SK-N-SH (cell line): ENCODE measurements around the gene APOC3. TPM values are rescaled to one million over a fixed set of nuclear protein-coding genes. Genes with fewer than 3 reads are reported as not detected.
A peak's percentile ranks its signal among the peaks of the same experiment; 100 is the strongest.

ENCODE experiments used
- CTCF ChIA-PET: fragments of 300-600, 350-600 bp; formaldehyde crosslinking; extraction: SDS; loops from one replicate; lab custom pipeline; 2021; lab: Yijun Ruan, JAX
- POLR2A ChIA-PET: fragments of 350-600 bp; sonication (Branson Sonifier 250); formaldehyde crosslinking; extraction: SDS; loops from one replicate; lab custom pipeline; 2020; ENCODE audit warnings: antibody characterized with exemption, inconsistent platforms; lab: Yijun Ruan, JAX
- DNase-seq: peaks from one replicate; pipeline ENCODE4 v3.0.0; 2012
- H2AFZ ChIP-seq: fragments of 200-600 bp; sonication (generic); 2 replicates; pipeline ENCODE4 v1.8.1; 2016; ENCODE audit warnings: antibody characterized with exemption, mild to moderate bottlenecking, low read depth
- H3F3A ChIP-seq: fragments of 200-600 bp; sonication (generic); replicated peaks from 2 replicates; pipeline ENCODE3; 2016; ENCODE audit warnings: antibody characterized with exemption, mild to moderate bottlenecking; ENCODE audit not compliant: insufficient read depth
- H3K27ac ChIP-seq, 2 experiments: fragments of 200-500 bp in 1 of 2; fragments of 200-600 bp in 1 of 2; sonication (Bioruptor generic) in 1 of 2; sonication (generic), shearing (Covaris generic) in 1 of 2; 2 replicates each; pipeline versions ENCODE4 v1.5.1 to v1.6.1; 2014 to 2016; ENCODE audit warnings: low read depth in 2 of 2, inconsistent platforms in 1 of 2, low read length in 1 of 2, mild to moderate bottlenecking in 1 of 2, mixed read lengths in 1 of 2
- H3K27me3 ChIP-seq: fragments of 200-600 bp; sonication (generic), shearing (Covaris generic); 2 replicates; pipeline ENCODE4 v1.6.1; 2016; ENCODE audit warnings: mixed run types; ENCODE audit not compliant: insufficient read depth
- H3K36me3 ChIP-seq, 2 experiments: fragments of 200-500 bp in 1 of 2; fragments of 200-600 bp in 1 of 2; sonication (Bioruptor generic) in 1 of 2; sonication (generic) in 1 of 2; replicated peaks in 1 of 2; 2 replicates each; pipeline versions ENCODE3 to v1.5.1; 2014 to 2016; ENCODE audit warnings: low read length in 1 of 2, mild to moderate bottlenecking in 1 of 2; ENCODE audit not compliant: insufficient read depth in 2 of 2, control insufficient read depth in 1 of 2
- H3K4me1 ChIP-seq, 2 experiments: fragments of 200-500 bp in 1 of 2; fragments of 200-600 bp in 1 of 2; sonication (Bioruptor generic) in 1 of 2; sonication (generic), shearing (Covaris generic) in 1 of 2; 2 replicates each; pipeline versions ENCODE4 v1.5.1 to v1.6.1; 2014 to 2016; ENCODE audit warnings: low read depth in 1 of 2, low read length in 1 of 2, mixed run types in 1 of 2; ENCODE audit not compliant: insufficient read depth in 2 of 2, control insufficient read depth in 1 of 2
- H3K4me2 ChIP-seq: fragments of 200-600 bp; sonication (generic), shearing (Covaris generic); 2 replicates; pipeline ENCODE4 v1.6.1; 2017; ENCODE audit warnings: mixed run types
- H3K4me3 ChIP-seq, 2 experiments: fragments of 200-500 bp in 1 of 2; fragments of 200-600 bp in 1 of 2; sonication (Bioruptor generic) in 1 of 2; sonication (generic), shearing (Covaris generic) in 1 of 2; 2 replicates each; pipeline versions ENCODE4 v1.5.1 to v1.8.1; 2014 to 2016; ENCODE audit warnings: low read depth in 2 of 2, inconsistent platforms in 1 of 2, low read length in 1 of 2, mild to moderate bottlenecking in 1 of 2, mixed read lengths in 1 of 2, moderate library complexity in 1 of 2
- H3K79me2 ChIP-seq: fragments of 200-600 bp; sonication (generic); 2 replicates; pipeline ENCODE4 v1.8.1; 2017; ENCODE audit warnings: mild to moderate bottlenecking; ENCODE audit not compliant: insufficient read depth
- H3K9ac ChIP-seq: fragments of 200-600 bp; sonication (generic); 2 replicates; pipeline ENCODE4 v1.6.1; 2017; ENCODE audit warnings: mixed run types
- H3K9me2 ChIP-seq: fragments of 200-600 bp; sonication (generic); 2 replicates; pipeline ENCODE4 v1.6.1; 2017; ENCODE audit warnings: mixed run types
- H3K9me3 ChIP-seq: fragments of 200-600 bp; sonication (generic); 2 replicates; pipeline ENCODE4 v1.6.1; 2017; ENCODE audit warnings: mixed run types, mild to moderate bottlenecking, moderate library complexity
- H4K20me1 ChIP-seq: fragments of 200-600 bp; sonication (generic); 2 replicates; pipeline ENCODE4 v1.6.1; 2017; ENCODE audit warnings: mild to moderate bottlenecking, mixed run types; ENCODE audit not compliant: insufficient read depth
- CHD2 ChIP-seq: fragments of 150-350 bp; IDR thresholded peaks from 2 replicates; pipeline ENCODE4 v1.6.1; 2018; ENCODE audit warnings: low read length; ENCODE audit not compliant: partially characterized antibody
- ELF1 ChIP-seq: IDR thresholded peaks from 2 replicates; pipeline ENCODE4 v1.4.0; 2012
- EP300 ChIP-seq, 2 experiments: IDR thresholded peaks; 2 replicates each; pipeline versions ENCODE4 v1.4.0 to v1.6.1; 2012; ENCODE audit warnings: borderline replicate concordance in 1 of 2, low read depth in 1 of 2, low read length in 1 of 2
- FOXJ3 ChIP-seq: sonication (generic); formaldehyde crosslinking; IDR thresholded peaks from 2 replicates; pipeline ENCODE4 v1.5.1; 2020; ENCODE audit warnings: mild to moderate bottlenecking, missing genetic modification reagents
- FOXM1 ChIP-seq: IDR thresholded peaks from 2 replicates; pipeline ENCODE4 v1.4.0; 2012; ENCODE audit warnings: low read depth, mild to moderate bottlenecking
- GATA2 ChIP-seq: sonication (generic); formaldehyde crosslinking; IDR thresholded peaks from 2 replicates; pipeline ENCODE4 v1.5.0; 2020; ENCODE audit warnings: mild to moderate bottlenecking, missing genetic modification reagents
- IRF3 ChIP-seq: fragments of 150-350 bp; IDR thresholded peaks from 2 replicates; pipeline ENCODE4 v1.6.1; 2016; ENCODE audit warnings: mild to moderate bottlenecking, low read depth, low read length
- MEF2A ChIP-seq: IDR thresholded peaks from 2 replicates; pipeline ENCODE4 v1.4.0; 2012; ENCODE audit warnings: low read depth, borderline replicate concordance
- MXI1 ChIP-seq: IDR thresholded peaks from 2 replicates; pipeline ENCODE4 v1.6.1; 2012; ENCODE audit warnings: mild to moderate bottlenecking, low read depth, low read length, improper control_type of control experiment
- NFIC ChIP-seq: IDR thresholded peaks from 2 replicates; pipeline ENCODE4 v1.4.0; 2012; ENCODE audit warnings: borderline replicate concordance
- POLR2AphosphoS5 ChIP-seq: IDR thresholded peaks from 2 replicates; pipeline ENCODE4 v1.6.1; 2012; ENCODE audit warnings: low read depth, low read length
- RAD21 ChIP-seq: IDR thresholded peaks from 2 replicates; pipeline ENCODE4 v1.6.1; 2012; ENCODE audit warnings: mild to moderate bottlenecking, low read length
- RCOR1 ChIP-seq: fragments of 150-350 bp; IDR thresholded peaks from 2 replicates; pipeline ENCODE4 v1.6.1; 2017; ENCODE audit warnings: antibody characterized with exemption, low read length
- RFX5 ChIP-seq: IDR thresholded peaks from 2 replicates; pipeline ENCODE4 v1.6.1; 2012; ENCODE audit warnings: mild to moderate bottlenecking, improper control_type of control experiment, low read length
- RXRA ChIP-seq: IDR thresholded peaks from 2 replicates; pipeline ENCODE4 v1.4.0; 2012; ENCODE audit warnings: low read depth, mild to moderate bottlenecking, borderline replicate concordance
- SIN3A ChIP-seq: IDR thresholded peaks from 2 replicates; pipeline ENCODE4 v1.6.1; 2012; ENCODE audit warnings: low read depth, mild to moderate bottlenecking, low read length, moderate library complexity, borderline replicate concordance
- TAF1 ChIP-seq: IDR thresholded peaks from 2 replicates; pipeline ENCODE4 v1.6.1; 2012; ENCODE audit warnings: low read depth, mild to moderate bottlenecking, low read length, moderate library complexity, borderline replicate concordance
- TCF12 ChIP-seq: IDR thresholded peaks from 2 replicates; pipeline ENCODE4 v1.4.0; 2012
- YY1 ChIP-seq: IDR thresholded peaks from 2 replicates; pipeline ENCODE4 v1.4.0; 2012; ENCODE audit warnings: low read depth, mild to moderate bottlenecking
- ZBTB33 ChIP-seq: IDR thresholded peaks from 2 replicates; pipeline ENCODE4 v1.4.0; 2012; ENCODE audit warnings: low read depth, borderline replicate concordance
- WGBS: methylation state at CpG from one replicate; pipeline ENCODE4 v1.1.6; 2017; ENCODE audit warnings: low lambda C conversion rate; 5-methylcytosine and 5-hydroxymethylcytosine counted together
- polyA plus RNA-seq, 3 experiments: library from polyadenylated mRNA; depleted of rRNA; stranded (reverse); fragments of >200 nt; gene quantifications; 2 replicates each; pipeline ENCODE4 v1.2.3, GENCODE V29; 2012
- TF ChIP-seq, protein P1 (sequence below): IDR thresholded peaks from 2 replicates; pipeline ENCODE4 v1.4.0; 2012; ENCODE audit warnings: low read depth, borderline replicate concordance
- TF ChIP-seq, protein P2 (sequence below): IDR thresholded peaks from 2 replicates; pipeline ENCODE4; 2012

Gene APOC3
- polyA plus RNA-seq, 1 of the 3 experiments (the other 2 are of a cell fraction), result not detected

- TF ChIP-seq GATA2 (no peak), TAF1 (no peak), IRF3 (no peak)
Measured at GRCh38 chr11:116857316-116857715, 27.6 kb downstream of the APOC3 start (continued).

GRCh38 chr11:116857936-116858335, 28.2 kb downstream of the APOC3 start:
- no peaks in the 10 kb centered on the region for H3K79me2 ChIP-seq

GRCh38 chr11:116859175-116859574, 29.5 kb downstream of the APOC3 start:
- no peaks in the 10 kb centered on the region for H4K20me1 ChIP-seq
- no peak overlapping the region for H2AFZ ChIP-seq
- peaks cover 17 to 40% of the 10 kb centered on the region in 2 experiments for H3K36me3 ChIP-seq
- H3K4me3 ChIP-seq, result no peak overlapping the region
- H3K4me1 ChIP-seq, result peaks cover 24 to 43% of the 10 kb centered on the region in 2 experiments
- POLR2A ChIA-PET, result no interaction called here
- CTCF ChIA-PET, result interaction anchor here (0.9 to 4.9 kb wide), 6 partner anchors 11 to 247 kb away, joined by 3 to 32 read pairs (median 12); partner anchors contain the start of gene APOA5
- H3K4me2 ChIP-seq, result no peak overlapping the region
- H3K9ac ChIP-seq, result no peak overlapping the region
- H3K79me2 ChIP-seq, result no peaks in the 10 kb centered on the region
- WGBS, result 100% methylated on average over 8 of the region's 8 CpGs
- H3K27me3 ChIP-seq, result no peaks in the 10 kb centered on the region
- no peaks in the 10 kb centered on the region for H3K9me2 ChIP-seq
- H3F3A ChIP-seq, result peaks cover 23% of the 10 kb centered on the region
- H3K9me3 ChIP-seq, result no peaks in the 10 kb centered on the region
- DNase-seq, result no peak
- no peak overlapping the region for H3K27ac ChIP-seq
- TF ChIP-seq NFIC (no peak), RXRA (no peak), ZBTB33 (no peak), GATA2 (no peak), POLR2AphosphoS5 (no peak), SIN3A (no peak), ELF1 (no peak), TAF1 (no peak), MEF2A (no peak)
- TF ChIP-seq, protein P1, sequence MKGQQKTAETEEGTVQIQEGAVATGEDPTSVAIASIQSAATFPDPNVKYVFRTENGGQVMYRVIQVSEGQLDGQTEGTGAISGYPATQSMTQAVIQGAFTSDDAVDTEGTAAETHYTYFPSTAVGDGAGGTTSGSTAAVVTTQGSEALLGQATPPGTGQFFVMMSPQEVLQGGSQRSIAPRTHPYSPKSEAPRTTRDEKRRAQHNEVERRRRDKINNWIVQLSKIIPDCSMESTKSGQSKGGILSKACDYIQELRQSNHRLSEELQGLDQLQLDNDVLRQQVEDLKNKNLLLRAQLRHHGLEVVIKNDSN, result no peak
- TF ChIP-seq, protein P2, sequence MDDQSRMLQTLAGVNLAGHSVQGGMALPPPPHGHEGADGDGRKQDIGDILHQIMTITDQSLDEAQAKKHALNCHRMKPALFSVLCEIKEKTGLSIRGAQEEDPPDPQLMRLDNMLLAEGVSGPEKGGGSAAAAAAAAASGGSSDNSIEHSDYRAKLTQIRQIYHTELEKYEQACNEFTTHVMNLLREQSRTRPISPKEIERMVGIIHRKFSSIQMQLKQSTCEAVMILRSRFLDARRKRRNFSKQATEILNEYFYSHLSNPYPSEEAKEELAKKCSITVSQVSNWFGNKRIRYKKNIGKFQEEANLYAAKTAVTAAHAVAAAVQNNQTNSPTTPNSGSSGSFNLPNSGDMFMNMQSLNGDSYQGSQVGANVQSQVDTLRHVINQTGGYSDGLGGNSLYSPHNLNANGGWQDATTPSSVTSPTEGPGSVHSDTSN, result no peak

More at GRCh38 chr11:116857936-116858335, 28.2 kb downstream of the APOC3 start:
- TF ChIP-seq GATA2 (peak; percentile 98), RAD21 (peak; percentile 14; the same call in 1 of the 2 replicates), FOXJ3 (peak; percentile 92), SIN3A (no peak), CHD2 (peak; percentile 86), RFX5 (no peak), TCF12 (peak; percentile 53), POLR2AphosphoS5 (0 out of 2 replicates have a peak, but pooled peaks have one; percentile 13), FOXM1 (no peak), RCOR1 (peak; percentile 99), MXI1 (peak; percentile 59; the same call in 1 of the 2 replicates), EP300 (IDR thresholded peaks at IDR 0.05; ENCODE audit: borderline replicate concordance in 1 of 2, low read depth in 1 of 2, low read length in 1 of 2) (peak in 1 of 2 experiments; percentile 98; a peak in 2 of 4 replicates), YY1 (no peak)
- TF ChIP-seq, protein P2, result peak; percentile 33; the same call in 1 of the 2 replicates
- Histone ChIP-seq H3K9ac (no peak overlapping the region), H3F3A (peaks cover 35% of the 10 kb centered on the region), H3K9me3 (no peaks in the 10 kb centered on the region), H2AFZ (no peak overlapping the region), H3K4me3 (no peak overlapping the region), H4K20me1 (no peaks in the 10 kb centered on the region), H3K36me3 (peaks cover 12 to 37% of the 10 kb centered on the region in 2 experiments), H3K4me1 (peaks cover 36 to 43% of the 10 kb centered on the region in 2 experiments), H3K27ac (peak overlapping the region in 1 of 2 experiments; percentile 50; a peak in 2 of 4 replicates), H3K27me3 (no peaks in the 10 kb centered on the region), H3K4me2 (no peak overlapping the region), H3K9me2 (no peaks in the 10 kb centered on the region)
- ChIA-PET POLR2A (interaction anchor here (0.8 kb wide), 1 partner anchor 22 kb away, joined by 3 read pairs; no protein-coding TSS in a partner anchor), CTCF (interaction anchor here (0.6 to 4.9 kb wide), 7 partner anchors 12 to 248 kb away, joined by 3 to 21 read pairs (median 5); partner anchors contain the start of gene APOA5)
- WGBS, result 57% methylated on average over 5 of the region's 7 CpGs
- DNase-seq, result peak; percentile 82
